ENCODE results near the gene FEZ2.

Gene FEZ2

DNA sequence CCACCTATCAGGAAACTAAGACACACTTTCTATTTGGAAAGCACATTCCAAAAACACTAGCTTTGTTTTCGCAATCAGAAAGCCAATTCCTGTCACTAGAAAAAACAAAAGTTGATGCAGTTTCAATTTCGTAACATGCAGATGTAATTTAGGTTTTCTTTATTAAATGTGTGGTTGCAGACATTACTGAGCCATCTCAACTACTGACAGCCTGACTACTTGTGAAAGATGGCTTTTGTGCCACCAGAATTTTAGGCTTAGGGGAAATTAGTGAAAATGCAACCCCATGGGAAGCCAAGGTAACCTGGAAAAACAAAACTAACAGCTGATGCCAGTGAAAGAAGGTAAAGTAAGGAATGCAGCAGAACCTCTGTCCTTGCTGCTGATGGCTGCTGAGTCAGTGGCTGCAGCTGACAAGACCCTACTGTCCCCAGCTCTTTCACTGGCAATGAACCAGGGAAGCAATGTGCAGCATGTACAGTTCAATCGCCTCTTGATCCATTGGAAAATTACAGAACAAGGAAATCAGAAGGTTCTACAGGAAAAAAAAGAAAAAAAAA lies 34.9 kb downstream of the FEZ2 start:
- no peak for DNase-seq (ENCODE audit: low read depth in 1 of 2, low spot score in 1 of 2)

DNA sequence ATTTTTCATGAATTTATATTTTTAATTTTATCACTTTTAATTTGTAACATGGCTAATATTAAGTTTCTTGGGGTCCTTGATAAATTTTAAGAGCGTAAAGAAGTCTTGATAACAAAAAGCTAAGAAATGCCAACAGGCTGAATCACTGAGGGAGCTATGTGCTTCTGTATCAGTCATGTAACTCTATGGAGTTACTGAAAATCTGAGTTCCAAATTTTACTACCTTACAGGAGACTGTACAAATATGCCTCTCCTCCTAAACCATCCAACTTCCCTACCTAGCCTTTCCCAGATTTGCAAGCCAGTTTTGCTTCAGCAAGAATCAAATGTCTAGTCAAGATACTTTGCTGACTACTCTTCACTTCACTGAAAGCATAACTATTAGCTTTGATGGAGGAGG lies 35.7 kb downstream of the FEZ2 start:
- no peak for DNase-seq (ENCODE audit: low read depth in 1 of 2, low spot score in 1 of 2)

DNA sequence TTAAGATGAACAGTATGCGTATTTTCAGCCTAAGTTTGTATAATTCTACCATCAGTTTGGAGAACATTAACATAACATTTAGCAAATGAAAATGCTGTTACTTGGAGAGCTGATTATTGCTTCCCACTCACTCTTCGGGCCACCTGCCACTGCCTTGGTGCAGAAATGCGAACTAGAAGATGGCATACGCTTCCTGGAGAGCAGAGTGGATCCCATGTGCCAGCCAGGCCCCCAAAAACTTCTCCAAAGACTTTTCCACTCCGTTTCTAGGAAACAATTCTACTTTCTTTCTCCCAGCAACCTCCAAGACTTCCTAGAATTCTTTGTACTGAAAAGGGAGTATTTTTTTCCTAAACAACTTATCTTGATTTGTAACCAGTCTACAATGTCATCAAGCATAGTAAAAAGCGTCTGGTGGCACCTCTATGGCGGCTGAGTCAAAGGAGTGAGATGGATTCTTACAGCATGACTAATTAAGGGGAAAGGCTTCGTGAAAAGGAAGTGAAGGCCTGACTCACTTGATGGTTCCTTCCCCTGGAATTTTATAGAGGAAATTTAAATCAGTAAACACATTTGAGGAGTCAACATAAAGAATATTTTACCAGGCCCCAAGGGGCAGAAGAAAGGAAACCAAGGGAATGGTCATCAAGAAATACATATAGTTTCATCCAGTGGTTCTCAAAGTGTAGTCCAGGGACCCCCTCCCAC lies 36.6 kb downstream of the FEZ2 start:
- no peak for DNase-seq (ENCODE audit: low read depth in 1 of 2, low spot score in 1 of 2)

DNA sequence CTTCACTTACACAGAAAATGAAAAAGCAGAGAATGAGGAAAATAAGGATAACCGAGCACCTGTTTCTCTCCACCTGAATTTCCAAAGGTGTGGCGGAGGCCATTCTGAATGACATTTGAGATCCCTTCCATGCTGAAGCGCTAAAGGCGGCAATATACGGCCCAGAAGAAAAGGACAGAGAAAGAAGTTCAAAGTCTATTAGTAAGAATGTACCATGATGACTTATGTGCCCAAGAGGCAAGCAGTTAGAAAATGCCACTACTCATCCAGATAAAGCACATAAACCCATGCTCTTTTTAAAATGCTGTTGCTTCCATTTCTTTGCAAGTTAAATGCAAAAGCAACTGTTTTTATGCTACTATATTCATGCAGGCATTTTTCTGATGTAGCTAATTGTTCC lies 37.2 kb downstream of the FEZ2 start:
- DNase-seq (ENCODE audit: low read depth in 1 of 2, low spot score in 1 of 2), result no peak

DNA sequence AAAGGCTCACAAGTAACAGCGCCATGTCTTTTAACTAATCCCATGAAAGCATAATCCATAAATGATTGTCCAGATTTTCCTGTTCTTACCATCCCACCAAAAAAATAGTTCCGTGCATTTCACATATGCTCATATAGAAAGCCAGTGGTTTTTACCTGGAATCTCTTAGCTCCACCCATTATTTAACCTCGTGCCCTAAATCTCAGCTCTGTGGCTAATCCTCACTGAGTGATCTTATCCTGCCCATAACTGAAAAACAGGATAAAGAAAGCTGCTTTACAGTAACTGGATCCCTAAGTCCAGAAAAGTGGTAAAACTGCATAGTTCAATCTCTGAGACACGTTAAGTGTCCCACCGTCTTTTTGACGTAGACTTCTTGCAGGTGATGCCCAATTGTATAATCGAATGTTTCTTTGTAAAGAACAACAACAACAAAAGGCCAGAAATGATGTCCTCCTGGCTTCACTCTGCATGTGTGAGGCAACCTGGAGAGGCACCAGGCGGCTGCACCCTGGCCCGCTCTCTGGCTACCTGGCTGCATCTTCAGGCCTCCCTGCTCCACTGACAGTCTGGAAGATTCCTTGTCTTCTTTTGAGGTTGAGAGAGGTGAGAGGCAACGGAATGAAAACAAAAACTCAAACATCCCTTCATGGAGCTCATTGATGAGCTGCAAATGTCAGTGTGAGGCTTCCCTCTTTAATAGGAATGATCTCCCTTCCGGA lies 38.6 kb downstream of the FEZ2 start:
- DNase-seq (ENCODE audit: low read depth in 1 of 2, low spot score in 1 of 2), result no peak

DNA sequence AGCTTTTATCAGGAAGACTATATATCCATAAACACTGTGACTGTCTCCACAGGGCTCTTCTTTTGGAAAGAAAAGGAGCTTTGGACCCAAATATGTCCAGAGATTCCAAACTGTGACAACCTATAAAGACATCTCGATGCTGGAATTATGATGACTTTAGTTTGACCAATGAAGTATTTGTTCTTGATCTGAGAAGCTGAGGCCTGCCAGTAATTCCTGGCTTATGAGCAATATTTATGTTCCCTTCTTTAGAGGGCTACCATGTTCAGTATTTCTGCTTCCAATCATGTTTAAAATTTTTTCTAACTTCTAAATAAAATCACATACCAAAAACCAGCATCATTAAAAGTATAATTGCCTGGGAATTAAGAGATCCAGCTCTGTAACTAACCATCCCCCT lies 41.1 kb downstream of the FEZ2 start:
- no peak for DNase-seq (ENCODE audit: low read depth in 1 of 2, low spot score in 1 of 2)

DNA sequence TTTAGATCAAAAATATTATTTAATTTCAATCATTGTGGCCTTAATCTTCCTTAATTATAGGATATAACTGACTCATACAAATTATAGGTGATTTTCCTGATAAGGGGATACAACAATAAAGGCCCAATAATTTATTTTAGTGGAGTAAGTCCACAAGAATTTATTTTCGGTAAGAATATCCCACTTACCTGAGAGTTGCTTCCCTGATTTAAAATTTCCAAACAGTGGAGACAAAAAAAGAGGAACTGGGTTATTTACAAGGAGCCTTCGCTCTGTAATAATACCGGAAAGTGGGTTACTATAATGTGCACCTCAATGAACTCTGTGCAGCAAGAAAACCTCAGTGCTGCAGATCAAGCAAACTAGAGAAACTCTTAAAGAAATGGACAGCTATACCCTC lies 42.2 kb downstream of the FEZ2 start:
- DNase-seq (ENCODE audit: low read depth in 1 of 2, low spot score in 1 of 2), result no peak

DNA sequence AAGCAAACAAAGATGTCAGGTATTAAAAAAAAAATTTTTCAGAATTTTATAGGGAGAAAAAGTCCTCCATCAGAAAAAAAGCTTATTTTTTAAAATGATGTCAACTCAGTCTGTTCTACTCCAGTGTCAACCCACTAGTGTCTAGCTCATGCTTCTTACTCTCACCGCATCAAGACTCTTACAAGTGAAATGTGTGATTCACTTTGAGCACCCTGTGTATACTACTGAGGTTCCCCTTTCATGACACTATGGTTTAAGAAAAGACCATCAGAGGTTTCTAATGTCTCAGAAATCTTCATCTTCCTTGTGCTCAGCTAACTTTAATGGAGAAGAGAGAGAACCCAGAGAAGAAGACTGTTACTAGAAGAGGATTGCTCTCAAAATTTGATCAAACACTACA lies 43.4 kb downstream of the FEZ2 start:
- no peak for DNase-seq (ENCODE audit: low read depth in 1 of 2, low spot score in 1 of 2)

DNA sequence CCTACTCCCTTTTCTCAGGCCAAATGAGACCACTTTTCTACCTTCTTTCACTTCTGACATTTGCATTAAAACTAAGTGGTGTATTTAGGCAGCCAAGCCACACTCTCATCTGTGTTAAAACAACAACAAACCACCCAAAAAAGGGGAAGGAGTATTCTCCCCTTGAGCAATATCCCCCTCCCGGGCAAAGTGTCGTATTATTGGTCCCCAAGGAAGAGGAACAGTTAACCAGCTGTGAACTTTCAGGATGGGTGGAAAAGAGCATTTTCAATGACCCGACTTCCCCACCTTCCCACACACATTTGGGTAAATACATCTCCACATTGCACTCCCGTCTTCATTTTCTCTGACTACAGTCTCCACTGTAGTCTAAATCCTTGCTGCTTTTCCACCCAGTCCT lies 44.3 kb downstream of the FEZ2 start:
- DNase-seq (ENCODE audit: low read depth in 1 of 2, low spot score in 1 of 2), result no peak

DNA sequence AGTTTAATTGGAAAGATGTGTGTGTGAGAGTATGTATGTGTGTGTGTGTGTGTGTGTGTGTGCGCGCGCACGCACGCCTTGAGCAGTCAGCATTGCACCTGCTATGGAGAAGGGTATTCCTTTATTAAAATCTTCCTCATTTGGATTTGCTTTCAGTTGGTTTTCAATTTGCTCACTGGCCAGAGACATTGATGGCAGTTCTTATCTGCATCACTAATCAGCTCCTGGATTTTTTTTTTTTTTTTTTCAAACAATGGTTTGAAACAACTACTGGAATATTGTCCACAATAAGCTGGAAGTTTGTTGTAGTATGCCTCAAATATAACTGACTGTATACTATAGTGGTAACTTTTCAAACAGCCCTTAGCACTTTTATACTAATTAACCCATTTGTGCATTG lies 48.0 kb downstream of the FEZ2 start:
- no peak for DNase-seq (ENCODE audit: low read depth in 1 of 2, low spot score in 1 of 2)

DNA sequence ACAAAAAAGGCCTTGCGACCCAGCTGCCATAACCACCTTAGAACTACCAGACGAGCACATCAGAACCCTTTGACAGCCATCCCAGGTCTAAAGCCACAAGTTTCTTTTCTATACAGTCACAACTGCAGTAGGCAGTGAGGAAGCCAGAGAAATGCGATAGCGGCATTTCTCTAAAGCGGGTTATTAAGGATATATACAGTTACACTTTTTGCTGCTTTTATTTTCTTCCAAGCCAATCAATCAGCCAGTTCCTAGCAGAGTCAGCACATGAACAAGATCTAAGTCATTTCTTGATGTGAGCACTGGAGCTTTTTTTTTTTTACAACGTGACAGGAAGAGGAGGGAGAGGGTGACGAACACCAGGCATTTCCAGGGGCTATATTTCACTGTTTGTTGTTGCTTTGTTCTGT lies 48.8 kb downstream of the FEZ2 start:
- DNase-seq (ENCODE audit: low read depth in 1 of 2, low spot score in 1 of 2), result no peak

DNA sequence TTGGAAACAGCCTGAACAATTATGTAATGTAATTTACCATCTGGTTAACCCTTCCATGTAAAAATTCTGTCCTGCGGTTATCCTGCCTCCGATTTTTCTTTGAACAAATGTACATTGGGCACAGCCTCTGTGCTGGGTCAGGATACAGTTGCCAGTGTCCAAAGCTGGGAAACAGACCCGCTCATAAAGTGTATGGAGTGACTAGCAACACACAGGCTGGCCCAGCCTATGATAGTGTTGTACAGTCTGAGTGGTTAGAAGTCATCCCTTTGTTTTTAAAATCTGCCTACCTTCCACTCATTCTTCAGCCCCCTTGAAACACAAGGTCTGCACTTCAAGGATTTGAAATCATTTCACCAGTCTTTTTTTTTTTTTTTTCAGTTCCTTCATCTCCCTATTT lies 50.1 kb downstream of the FEZ2 start:
- no peak for DNase-seq (ENCODE audit: low read depth in 1 of 2, low spot score in 1 of 2)

DNA sequence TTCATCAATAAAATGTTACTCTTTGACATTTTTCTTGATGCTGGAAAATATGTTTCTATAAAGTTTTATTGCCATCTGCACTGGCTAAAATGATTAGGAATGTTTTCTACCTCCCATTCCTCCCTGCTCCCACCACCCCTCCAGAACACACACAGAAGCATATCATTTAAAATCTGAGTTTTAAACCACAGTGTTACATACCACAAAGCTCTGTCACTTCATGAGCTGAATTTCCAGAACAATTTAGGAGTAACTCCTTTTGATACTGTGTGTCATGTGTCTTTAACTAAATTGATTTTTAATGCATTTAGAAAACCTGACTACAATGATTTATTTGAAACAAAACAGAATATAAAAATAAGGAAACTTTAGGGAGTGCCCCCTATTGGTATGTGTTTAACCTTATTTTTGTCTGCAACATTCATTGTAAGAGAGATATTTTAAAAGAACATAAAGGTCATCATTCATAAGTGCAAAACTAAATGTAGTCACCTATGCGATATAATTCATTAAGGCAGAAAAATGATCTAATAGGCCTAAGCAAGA lies 52.0 kb downstream of the FEZ2 start:
- DNase-seq (ENCODE audit: low read depth in 1 of 2, low spot score in 1 of 2), result no peak

DNA sequence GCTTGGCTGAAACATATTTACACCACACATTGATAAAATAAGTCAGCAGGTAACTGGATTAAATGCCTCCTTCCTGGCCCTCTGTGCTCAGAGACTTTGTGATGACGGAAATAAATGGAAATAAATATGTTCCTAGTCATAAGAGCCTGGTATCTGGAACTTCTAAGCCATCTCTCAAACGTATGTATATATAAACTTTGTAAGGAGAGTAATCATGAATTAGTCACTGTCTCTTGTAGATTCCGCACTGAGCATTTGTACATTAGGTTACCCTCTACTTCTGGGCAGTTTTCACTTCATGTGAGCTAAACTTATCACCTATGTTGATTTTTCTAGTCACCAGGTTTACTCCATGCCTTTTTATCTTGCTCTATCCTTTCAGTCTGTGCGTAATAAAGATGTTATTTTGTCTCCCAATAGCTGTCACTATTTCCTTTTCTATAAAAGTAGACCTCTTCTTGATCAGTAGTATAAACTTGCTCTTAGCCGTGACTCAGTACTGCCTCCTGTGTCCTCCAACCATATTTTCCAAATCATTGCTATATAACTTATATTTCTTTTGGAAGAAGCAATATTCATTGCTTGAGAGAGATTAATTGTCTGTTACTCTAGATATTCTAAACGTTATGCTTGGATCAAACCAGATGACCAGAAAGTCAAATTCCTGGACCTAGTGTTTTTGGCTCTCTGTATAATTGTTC lies 53.2 kb downstream of the FEZ2 start:
- DNase-seq (ENCODE audit: low read depth in 1 of 2, low spot score in 1 of 2), result no peak

DNA sequence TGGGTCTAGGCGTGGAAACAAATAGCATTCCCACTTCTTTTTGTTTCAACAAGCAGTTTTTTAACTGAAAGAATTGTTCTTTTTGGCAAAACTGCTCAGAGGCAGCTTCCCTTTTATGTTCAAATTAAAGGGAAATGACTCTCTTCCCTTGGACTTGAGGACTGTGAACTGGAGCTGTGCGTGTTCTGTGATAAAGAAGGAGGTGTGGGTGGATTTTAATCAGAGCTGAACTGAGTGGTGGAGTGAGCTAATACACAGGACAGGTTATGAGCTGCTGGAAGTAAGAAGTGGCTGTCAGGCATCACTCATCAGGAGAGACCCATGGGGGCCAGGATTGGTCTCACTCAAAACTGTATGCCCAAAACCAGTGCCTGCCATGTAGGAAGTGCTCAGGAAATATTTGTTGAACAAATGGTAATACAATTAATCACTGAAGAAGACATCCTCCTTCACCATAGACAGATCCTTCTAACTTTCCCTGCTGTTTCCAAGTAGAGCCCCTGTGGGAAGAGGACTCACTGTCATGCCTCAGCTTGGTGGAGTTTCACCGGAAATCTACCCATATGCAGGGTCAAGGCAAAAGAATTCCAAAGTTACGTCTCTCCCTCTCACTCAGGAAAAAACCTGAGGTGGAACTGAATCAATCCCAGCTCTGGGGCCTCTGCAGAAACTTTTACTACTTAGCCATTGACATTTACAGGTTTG lies 55.9 kb downstream of the FEZ2 start:
- DNase-seq (ENCODE audit: low read depth in 1 of 2, low spot score in 1 of 2), result no peak

DNA sequence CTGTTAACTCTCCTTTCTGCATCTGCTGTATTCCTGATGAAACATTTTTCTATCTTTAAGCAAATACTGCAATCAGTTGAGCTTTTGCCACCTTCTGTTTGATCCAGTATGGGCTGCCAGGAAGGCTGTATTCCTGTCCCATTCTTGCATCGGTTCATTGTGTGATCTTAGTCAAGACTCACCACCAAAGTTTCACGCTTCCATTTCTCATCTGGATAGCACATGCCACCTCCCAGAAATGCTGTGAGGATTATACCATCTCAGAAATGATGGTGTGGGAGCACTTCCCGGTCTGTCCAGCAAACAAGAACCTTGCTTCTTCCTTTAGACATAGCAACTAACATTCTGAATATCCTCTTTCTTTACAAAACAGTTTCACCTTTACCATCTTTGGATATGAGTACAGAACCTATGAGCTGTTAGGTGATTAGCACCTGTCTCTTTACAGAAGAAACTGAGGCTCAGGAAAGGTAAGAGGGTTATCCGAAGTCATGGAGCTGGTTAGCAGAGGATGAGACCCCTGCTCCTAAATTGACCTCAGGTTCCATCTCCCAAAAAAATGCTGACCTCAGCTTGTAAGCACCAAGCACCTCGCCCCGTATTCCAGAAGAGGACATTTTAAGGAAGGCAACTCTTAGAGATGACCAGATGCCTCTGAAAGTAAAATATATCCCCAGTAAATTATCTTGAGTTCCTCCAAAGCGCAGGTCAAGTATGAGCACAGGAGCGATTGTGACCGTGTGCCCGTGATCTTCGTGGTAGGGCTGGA lies 56.8 kb downstream of the FEZ2 start:
- no peak for DNase-seq (ENCODE audit: low read depth in 1 of 2, low spot score in 1 of 2)

DNA sequence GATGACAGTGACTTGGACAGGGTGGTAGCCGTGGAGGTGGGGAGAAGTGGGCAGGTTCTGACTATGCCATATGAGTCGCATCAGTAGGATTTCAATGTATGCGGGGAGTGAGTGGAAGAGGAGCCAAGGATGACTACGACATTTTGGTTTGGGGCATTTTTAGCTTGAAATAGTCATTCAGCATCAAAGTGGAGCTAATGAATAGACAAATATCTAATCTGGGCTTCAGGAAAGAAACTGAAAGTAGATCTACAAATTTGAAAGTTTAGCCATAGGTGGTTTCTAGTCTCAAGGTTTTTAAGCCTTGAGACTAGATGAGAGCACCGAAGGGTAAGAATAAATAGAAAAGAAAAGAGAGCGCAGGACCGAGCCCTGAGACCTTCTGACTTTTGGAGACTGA lies 58.3 kb downstream of the FEZ2 start:
- no peak for DNase-seq (ENCODE audit: low read depth in 1 of 2, low spot score in 1 of 2)

DNA sequence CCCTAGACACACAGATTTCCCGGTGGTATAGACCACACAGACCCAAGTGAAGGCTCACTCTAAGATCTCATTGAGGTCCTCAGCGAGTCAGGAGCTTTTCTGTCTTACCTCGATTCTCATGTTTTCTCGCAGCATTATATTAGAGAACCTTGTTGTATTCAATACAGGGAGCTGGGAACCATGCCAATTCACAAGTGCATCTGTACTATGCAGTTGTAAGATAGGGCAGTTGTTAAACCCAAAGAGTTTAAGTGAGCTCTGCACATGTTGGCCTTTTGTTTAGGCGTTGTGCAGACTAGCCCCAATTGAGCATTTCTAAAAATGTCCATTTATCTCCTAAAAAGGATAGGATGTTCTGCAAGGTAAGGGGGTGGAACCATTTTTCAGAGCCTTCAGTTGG lies 59.6 kb downstream of the FEZ2 start:
- DNase-seq (ENCODE audit: low read depth in 1 of 2, low spot score in 1 of 2), result no peak

DNA sequence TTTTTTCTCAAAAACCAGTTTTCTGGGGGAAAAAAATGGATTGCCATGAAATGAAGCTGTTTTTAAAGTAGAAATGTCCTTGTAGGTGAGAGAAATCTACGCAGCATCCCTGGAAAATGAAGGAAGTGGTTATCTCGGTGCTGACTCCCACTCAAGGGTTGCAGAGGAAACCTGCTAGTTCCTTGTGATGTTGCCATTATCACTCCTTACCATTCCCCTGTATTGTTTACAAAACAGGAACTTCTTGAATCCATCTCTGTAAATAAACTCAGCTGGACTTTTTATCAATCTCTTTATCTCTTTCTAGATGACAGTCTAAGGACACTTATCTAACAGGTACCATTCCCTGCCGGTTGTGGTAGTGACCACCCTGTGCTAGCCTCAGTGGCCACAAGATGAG lies 61.2 kb downstream of the FEZ2 start:
- DNase-seq (ENCODE audit: low read depth in 1 of 2, low spot score in 1 of 2), result no peak

DNA sequence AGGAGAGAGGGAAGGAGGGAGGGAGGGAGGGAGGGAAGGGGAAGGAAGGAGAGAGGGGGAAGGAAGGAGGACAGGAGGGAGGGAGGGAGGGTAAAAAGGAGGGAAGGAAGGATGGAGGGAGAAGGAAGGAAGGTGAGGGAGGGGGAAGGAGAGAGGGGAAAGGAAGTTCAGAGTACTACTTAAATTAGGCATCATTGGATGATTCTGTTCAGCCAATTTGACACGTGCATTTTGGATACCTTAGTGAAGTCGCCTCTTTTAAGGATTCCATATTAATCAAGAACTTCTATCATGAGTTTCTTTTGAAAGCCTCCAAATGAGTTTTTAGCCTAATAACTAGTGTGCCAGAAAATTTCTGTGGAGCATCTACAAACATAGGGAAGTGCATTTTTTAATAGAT lies 62.9 kb downstream of the FEZ2 start:
- no peak for DNase-seq (ENCODE audit: low read depth in 1 of 2, low spot score in 1 of 2)

All from activated T-helper 1 cell treated with anti-CD3 and anti-CD28 coated beads, Interleukin-2, amount 50 U/mL, for 16 hours (primary cell).